Measurements from ENCODE around the gene TSSC4.
A peak's percentile ranks its signal among the peaks of the same experiment; 100 is the strongest.

TSSC4 gene

GRCh38 chr11:2418693-2419360 lies 18.3 kb downstream of the TSSC4 start:
- ATAC-seq (ENCODE audit: low read depth) = no peak
- no peak overlapping the region for H3K27ac ChIP-seq (ENCODE audit: poor library complexity, severe bottlenecking)
- no peaks in the 10 kb centered on the region for H3K36me3 ChIP-seq (ENCODE audit: low read depth)
- no peak for TF ChIP-seq CTCF (IDR thresholded peaks at IDR 0.05; ENCODE audit: poor library complexity, severe bottlenecking)
- no peaks in the 10 kb centered on the region for H3K27me3 ChIP-seq (ENCODE audit: insufficient read depth, poor library complexity, severe bottlenecking)
- no peak overlapping the region for H3K4me3 ChIP-seq (ENCODE audit: severe bottlenecking)
- no peaks in the 10 kb centered on the region for H3K4me1 ChIP-seq (ENCODE audit: insufficient read depth, poor library complexity, severe bottlenecking)
- no peaks in the 10 kb centered on the region for H3K9me3 ChIP-seq (ENCODE audit: severe bottlenecking)
- DNase-seq (ENCODE audit: low spot score) = no peak

- no peak overlapping the region for H3K4me3 ChIP-seq (ENCODE audit: severe bottlenecking)
- ATAC-seq (ENCODE audit: low read depth) = peak; percentile 49
Measured at GRCh38 chr11:2419638-2420501, 19.3 kb downstream of the TSSC4 start.

GRCh38 chr11:2420502-2421225 lies 20.1 kb downstream of the TSSC4 start:
- Histone ChIP-seq H3K27ac (ENCODE audit: poor library complexity, severe bottlenecking) (no peak overlapping the region), H3K4me3 (ENCODE audit: severe bottlenecking) (no peak overlapping the region), H3K36me3 (ENCODE audit: low read depth) (no peaks in the 10 kb centered on the region), H3K9me3 (ENCODE audit: severe bottlenecking) (no peaks in the 10 kb centered on the region), H3K27me3 (ENCODE audit: insufficient read depth, poor library complexity, severe bottlenecking) (no peaks in the 10 kb centered on the region), H3K4me1 (ENCODE audit: insufficient read depth, poor library complexity, severe bottlenecking) (no peaks in the 10 kb centered on the region)
- DNase-seq (ENCODE audit: low spot score) (no peak), ATAC-seq (ENCODE audit: low read depth) (peak; percentile 90)
- peak; percentile 81 for TF ChIP-seq CTCF (IDR thresholded peaks at IDR 0.05; ENCODE audit: poor library complexity, severe bottlenecking)

More at GRCh38 chr11:2419638-2420501, 19.3 kb downstream of the TSSC4 start:
- peak; percentile 71 for TF ChIP-seq CTCF (IDR thresholded peaks at IDR 0.05; ENCODE audit: poor library complexity, severe bottlenecking)
- Histone ChIP-seq H3K4me1 (ENCODE audit: insufficient read depth, poor library complexity, severe bottlenecking) (no peaks in the 10 kb centered on the region), H3K27ac (ENCODE audit: poor library complexity, severe bottlenecking) (no peak overlapping the region), H3K36me3 (ENCODE audit: low read depth) (no peaks in the 10 kb centered on the region), H3K27me3 (ENCODE audit: insufficient read depth, poor library complexity, severe bottlenecking) (no peaks in the 10 kb centered on the region), H3K9me3 (ENCODE audit: severe bottlenecking) (no peaks in the 10 kb centered on the region)
- DNase-seq (ENCODE audit: low spot score) = no peak

GRCh38 chr11:2421226-2421994 lies 20.9 kb downstream of the TSSC4 start:
- no peaks in the 10 kb centered on the region for H3K4me1 ChIP-seq (ENCODE audit: insufficient read depth, poor library complexity, severe bottlenecking)
- no peak for TF ChIP-seq CTCF (IDR thresholded peaks at IDR 0.05; ENCODE audit: poor library complexity, severe bottlenecking)
- DNase-seq (ENCODE audit: low spot score) = no peak
- H3K27me3 ChIP-seq (ENCODE audit: insufficient read depth, poor library complexity, severe bottlenecking) = no peaks in the 10 kb centered on the region
- H3K36me3 ChIP-seq (ENCODE audit: low read depth) = no peaks in the 10 kb centered on the region
- no peaks in the 10 kb centered on the region for H3K9me3 ChIP-seq (ENCODE audit: severe bottlenecking)
- no peak overlapping the region for H3K4me3 ChIP-seq (ENCODE audit: severe bottlenecking)
- H3K27ac ChIP-seq (ENCODE audit: poor library complexity, severe bottlenecking) = no peak overlapping the region
- ATAC-seq (ENCODE audit: low read depth) = no peak

All from RWPE2 (cell line).